ENCODE data around the gene NXT1. TPM values are rescaled to one million over a fixed set of nuclear protein-coding genes. Genes with fewer than 3 reads are reported as not detected.

The NXT1 gene
- total RNA-seq, 1 donor from 2014 or later, result 71.6 TPM

GRCh38 chr20:23361476-23362391, 11.1 kb downstream of the NXT1 start, which contains the start of gene GZF1:
Gene GZF1, plus strand, starts transcription at chr20:23362182. Its CDS starts 2,202 bp downstream, at chr20:23364384.
- Histone ChIP-seq H3K36me3 (ENCODE audit: control insufficient read depth, insufficient read depth, low read length) (no peaks in the 10 kb centered on the region), H3K4me3 (ENCODE audit: low read depth, low read length) (peak within 1 kb of the TSS; percentile 82), H3K27me3 (ENCODE audit: control insufficient read depth, insufficient read depth, low read length) (no peaks in the 10 kb centered on the region)
- DNase-seq (ENCODE audit: low read depth), result peak; percentile 79
- TF ChIP-seq, protein P1, sequence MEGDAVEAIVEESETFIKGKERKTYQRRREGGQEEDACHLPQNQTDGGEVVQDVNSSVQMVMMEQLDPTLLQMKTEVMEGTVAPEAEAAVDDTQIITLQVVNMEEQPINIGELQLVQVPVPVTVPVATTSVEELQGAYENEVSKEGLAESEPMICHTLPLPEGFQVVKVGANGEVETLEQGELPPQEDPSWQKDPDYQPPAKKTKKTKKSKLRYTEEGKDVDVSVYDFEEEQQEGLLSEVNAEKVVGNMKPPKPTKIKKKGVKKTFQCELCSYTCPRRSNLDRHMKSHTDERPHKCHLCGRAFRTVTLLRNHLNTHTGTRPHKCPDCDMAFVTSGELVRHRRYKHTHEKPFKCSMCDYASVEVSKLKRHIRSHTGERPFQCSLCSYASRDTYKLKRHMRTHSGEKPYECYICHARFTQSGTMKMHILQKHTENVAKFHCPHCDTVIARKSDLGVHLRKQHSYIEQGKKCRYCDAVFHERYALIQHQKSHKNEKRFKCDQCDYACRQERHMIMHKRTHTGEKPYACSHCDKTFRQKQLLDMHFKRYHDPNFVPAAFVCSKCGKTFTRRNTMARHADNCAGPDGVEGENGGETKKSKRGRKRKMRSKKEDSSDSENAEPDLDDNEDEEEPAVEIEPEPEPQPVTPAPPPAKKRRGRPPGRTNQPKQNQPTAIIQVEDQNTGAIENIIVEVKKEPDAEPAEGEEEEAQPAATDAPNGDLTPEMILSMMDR (IDR thresholded peaks at IDR 0.05; ENCODE audit: insufficient read depth, low read length, poor library complexity, severe bottlenecking), result no peak

DNA sequence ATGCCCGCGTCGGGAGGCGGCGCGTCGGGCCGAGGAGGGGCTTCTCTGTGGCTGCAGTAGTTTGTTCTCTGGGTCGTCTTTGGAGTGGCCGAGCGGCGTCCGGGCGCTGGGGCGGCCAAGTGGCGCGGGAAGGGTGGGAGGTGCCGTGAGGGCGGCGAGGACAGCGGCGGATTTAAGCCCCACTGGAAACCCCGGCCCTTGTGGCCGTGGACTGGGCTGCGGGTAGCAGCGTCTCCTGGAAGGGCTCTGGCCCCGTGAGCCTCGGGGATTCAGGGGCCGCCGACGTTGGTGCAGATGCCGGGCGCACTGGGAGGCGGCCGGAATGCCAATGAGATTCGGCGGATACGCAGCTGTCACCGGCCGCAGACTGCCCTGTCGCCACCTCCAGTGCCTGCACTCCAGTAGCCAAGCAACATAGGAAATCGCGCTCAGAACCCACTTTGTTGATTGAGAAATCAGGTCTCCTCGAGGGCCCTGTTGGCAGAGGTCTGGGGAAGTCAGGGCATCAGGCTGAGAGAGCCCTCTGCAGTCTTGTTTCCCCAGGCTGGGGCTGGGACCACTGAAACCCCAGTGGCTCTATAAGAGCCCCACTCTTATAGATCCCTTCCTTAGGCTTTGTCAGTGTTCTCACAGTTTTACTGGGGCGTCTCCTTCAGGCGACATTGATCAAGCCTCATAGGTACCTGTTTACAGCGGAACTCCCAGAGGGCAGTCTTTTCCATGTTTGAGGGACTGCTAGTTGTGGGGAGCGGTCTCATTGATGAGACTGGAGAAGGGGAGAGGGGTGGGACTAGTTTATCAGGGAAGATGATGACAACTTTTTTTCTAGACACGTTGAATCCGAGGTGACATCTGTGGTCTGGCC, 12.0 kb downstream of the NXT1 start:
- Histone ChIP-seq H3K27me3 (ENCODE audit: control insufficient read depth, insufficient read depth, low read length) (no peaks in the 10 kb centered on the region), H3K36me3 (ENCODE audit: control insufficient read depth, insufficient read depth, low read length) (no peaks in the 10 kb centered on the region), H3K4me3 (ENCODE audit: low read depth, low read length) (peak overlapping the region; percentile 61)
- no peak for DNase-seq (ENCODE audit: low read depth)
- TF ChIP-seq, protein P1 (IDR thresholded peaks at IDR 0.05; ENCODE audit: insufficient read depth, low read length, poor library complexity, severe bottlenecking), result no peak

DNA sequence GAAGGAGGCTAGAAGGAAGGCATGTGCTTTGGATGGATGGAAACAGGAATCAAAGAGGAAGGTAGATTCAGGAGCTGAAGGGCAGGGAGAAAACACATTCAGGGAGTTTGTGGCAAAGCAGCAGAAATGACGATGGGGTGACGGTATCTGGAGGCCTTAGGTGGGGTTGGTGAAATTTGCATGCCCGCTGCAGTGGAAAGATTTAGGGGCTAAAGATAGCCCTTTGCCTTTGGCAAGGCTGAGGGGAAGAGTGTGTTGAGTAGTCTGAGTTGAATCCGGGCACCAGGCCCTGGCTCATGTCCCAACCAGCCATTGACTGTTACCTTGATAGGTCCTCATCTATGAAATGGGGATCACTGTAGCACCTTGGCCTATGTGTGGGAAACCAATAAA, 12.7 kb downstream of the NXT1 start:
- Histone ChIP-seq H3K27me3 (ENCODE audit: control insufficient read depth, insufficient read depth, low read length) (no peaks in the 10 kb centered on the region), H3K4me3 (ENCODE audit: low read depth, low read length) (peak overlapping the region; percentile 61), H3K36me3 (ENCODE audit: control insufficient read depth, insufficient read depth, low read length) (no peaks in the 10 kb centered on the region)
- DNase-seq (ENCODE audit: low read depth), result no peak
- TF ChIP-seq, protein P1 (IDR thresholded peaks at IDR 0.05; ENCODE audit: insufficient read depth, low read length, poor library complexity, severe bottlenecking), result no peak

DNA sequence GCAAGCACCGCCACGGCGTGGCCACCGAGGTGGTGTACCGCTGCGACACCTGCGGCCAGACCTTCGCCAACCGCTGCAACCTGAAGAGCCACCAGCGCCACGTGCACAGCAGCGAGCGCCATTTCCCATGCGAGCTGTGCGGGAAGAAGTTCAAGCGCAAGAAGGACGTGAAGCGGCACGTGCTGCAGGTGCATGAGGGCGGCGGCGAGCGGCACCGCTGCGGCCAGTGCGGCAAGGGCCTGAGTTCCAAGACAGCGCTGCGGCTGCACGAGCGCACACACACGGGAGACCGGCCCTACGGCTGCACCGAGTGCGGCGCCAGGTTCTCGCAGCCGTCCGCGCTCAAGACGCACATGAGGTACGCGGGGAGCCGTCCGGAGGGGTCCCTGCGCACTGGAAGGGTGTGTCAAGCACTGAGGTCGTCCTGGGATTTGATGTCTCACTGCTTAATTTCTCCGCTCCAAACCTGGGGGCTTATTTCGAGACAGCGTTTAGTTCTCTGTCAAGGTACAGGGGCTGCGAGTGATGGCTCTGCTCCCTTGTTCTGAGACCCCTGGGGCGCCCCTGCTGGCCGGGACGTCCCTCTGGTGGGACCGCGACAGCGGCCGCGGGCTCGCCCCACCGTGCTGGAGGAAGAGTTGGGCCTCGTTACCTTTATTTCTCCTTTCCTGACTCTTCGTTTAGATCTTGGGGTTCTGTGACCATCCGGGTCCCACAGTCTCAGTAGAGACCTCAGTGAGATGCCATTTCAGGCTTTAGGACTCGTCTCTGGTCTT, 15.0 kb downstream of the NXT1 start:
- TF ChIP-seq, protein P1 (IDR thresholded peaks at IDR 0.05; ENCODE audit: insufficient read depth, low read length, poor library complexity, severe bottlenecking), result no peak
- Histone ChIP-seq H3K36me3 (ENCODE audit: control insufficient read depth, insufficient read depth, low read length) (no peaks in the 10 kb centered on the region), H3K4me3 (ENCODE audit: low read depth, low read length) (no peak overlapping the region), H3K27me3 (ENCODE audit: control insufficient read depth, insufficient read depth, low read length) (no peaks in the 10 kb centered on the region)
- no peak for DNase-seq (ENCODE audit: low read depth)

DNA sequence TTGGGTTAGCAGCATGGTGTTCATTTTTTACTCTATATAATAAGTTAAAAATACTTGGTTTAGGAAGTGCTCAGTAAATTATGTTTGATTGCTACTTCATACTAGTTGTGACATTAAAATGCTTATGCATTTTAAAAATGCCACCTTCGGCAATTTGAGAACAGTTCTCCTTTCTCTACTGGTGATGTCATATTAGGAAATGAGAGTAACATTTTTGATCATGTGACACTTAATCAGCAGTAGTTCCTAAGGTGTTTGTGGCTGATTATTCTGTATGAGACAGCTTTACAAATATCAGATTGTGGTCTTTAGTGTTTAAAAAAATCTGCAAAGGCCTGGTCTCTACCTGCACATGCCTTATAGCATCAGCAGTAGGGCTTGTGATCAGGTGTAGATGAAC, 15.8 kb downstream of the NXT1 start:
- no peak for DNase-seq (ENCODE audit: low read depth)
- H3K36me3 ChIP-seq (ENCODE audit: control insufficient read depth, insufficient read depth, low read length), result no peaks in the 10 kb centered on the region
- no peak overlapping the region for H3K4me3 ChIP-seq (ENCODE audit: low read depth, low read length)
- no peaks in the 10 kb centered on the region for H3K27me3 ChIP-seq (ENCODE audit: control insufficient read depth, insufficient read depth, low read length)
- TF ChIP-seq, protein P1 (IDR thresholded peaks at IDR 0.05; ENCODE audit: insufficient read depth, low read length, poor library complexity, severe bottlenecking), result no peak

All from kidney epithelial cell (primary cell).